Esophagus muscularis mucosa (tissue), 3 donors: ENCODE measurements around the gene CSTB.

Experiments
- POLR2A ChIP-seq: fragments of 450-650 bp; IDR thresholded peaks from one replicate; pipeline ENCODE4 v1.6.1; 2017; ENCODE audit warnings: antibody characterized with exemption, moderate library complexity, mild to moderate bottlenecking, low read depth
- TF ChIP-seq, protein P1 (sequence below), 3 experiments: fragments of 200-600 bp in 2 of 3; fragments of 450-650 bp in 1 of 3; sonication (generic) in 2 of 3; IDR thresholded peaks; one replicate each; pipeline ENCODE4 v1.5.1; 2017 to 2019; ENCODE audit warnings: antibody characterized with exemption in 3 of 3, mild to moderate bottlenecking in 2 of 3, moderate library complexity in 1 of 3

DNA sequence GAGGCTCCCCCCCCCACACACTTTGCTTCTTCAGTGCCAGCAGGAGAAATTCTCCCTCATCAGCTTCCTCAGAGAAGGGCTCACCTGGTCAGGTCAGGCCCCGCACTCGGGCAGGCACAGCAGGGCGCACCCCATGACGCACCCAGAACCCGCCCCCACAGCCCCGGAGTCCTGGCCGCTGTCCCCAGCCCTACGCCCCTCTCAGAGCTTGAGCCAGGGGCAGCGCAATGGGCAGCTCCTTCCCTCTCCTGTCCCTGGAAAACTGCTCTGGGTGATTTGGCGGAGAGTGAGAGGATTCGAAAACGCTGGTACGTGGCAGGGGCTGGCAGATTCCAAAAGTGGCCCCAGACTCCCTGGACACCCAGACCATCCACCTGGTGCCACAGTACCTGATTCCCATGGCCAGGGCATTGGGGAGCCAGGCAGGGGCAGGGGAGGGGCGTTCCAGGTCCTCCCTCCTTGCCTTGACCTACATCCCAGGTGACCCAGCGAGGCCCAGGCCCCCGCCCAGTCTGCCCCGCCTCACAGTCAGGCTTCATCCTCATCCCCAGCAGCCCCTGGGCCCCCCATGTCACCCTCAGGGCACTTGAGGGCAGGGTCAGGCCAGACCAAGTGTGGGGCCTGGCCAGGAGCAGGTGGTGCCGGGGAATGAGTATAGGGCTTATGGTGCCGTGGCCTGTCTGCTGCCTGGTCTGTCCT is 37.0 kb upstream of the CSTB start:
- TF ChIP-seq POLR2A: no peak
- TF ChIP-seq, protein P1, sequence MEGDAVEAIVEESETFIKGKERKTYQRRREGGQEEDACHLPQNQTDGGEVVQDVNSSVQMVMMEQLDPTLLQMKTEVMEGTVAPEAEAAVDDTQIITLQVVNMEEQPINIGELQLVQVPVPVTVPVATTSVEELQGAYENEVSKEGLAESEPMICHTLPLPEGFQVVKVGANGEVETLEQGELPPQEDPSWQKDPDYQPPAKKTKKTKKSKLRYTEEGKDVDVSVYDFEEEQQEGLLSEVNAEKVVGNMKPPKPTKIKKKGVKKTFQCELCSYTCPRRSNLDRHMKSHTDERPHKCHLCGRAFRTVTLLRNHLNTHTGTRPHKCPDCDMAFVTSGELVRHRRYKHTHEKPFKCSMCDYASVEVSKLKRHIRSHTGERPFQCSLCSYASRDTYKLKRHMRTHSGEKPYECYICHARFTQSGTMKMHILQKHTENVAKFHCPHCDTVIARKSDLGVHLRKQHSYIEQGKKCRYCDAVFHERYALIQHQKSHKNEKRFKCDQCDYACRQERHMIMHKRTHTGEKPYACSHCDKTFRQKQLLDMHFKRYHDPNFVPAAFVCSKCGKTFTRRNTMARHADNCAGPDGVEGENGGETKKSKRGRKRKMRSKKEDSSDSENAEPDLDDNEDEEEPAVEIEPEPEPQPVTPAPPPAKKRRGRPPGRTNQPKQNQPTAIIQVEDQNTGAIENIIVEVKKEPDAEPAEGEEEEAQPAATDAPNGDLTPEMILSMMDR (IDR thresholded peaks at IDR 0.05): no peak
